ENCODE measurements around the gene CELF2.

- TF ChIP-seq CTCF (IDR thresholded peaks at IDR 0.05) (no peak), EZH2 (IDR thresholded peaks at IDR 0.05) (no peak), EZH2phosphoT487 (IDR thresholded peaks at IDR 0.05) (no peak)
Observed at GRCh38 chr10:11177926-11178471, 160.3 kb downstream of the CELF2 start.
